ENCODE results near the gene PTPN22. TPM values are rescaled to one million over a fixed set of nuclear protein-coding genes. Genes with fewer than 3 reads are reported as not detected.

PTPN22 gene
- total RNA-seq, 1 donor from 2014 or later, result 3.2 TPM

GRCh38 chr1:113887402-113888175 lies 16.1 kb upstream of the PTPN22 start, which contains the start of gene BCL2L15:
BCL2L15 (minus strand) TSS chr1:113887581; CDS start chr1:113887375, 206 bp downstream.
- DNase-seq (ENCODE audit: low read depth, low spot score), result no peak

GRCh38 chr1:113886417-113887401 lies 15.2 kb upstream of the PTPN22 start:
- DNase-seq (ENCODE audit: low read depth, low spot score), result no peak

GRCh38 chr1:113881661-113882060 lies 10.1 kb upstream of the PTPN22 start:
- no peak for DNase-seq (ENCODE audit: low read depth, low spot score)

- DNase-seq (ENCODE audit: low read depth, low spot score), result no peak
Measured at GRCh38 chr1:113879739-113880038, 8.2 kb upstream of the PTPN22 start.

- no peak for DNase-seq (ENCODE audit: low read depth, low spot score)
Measured at GRCh38 chr1:113876176-113876575, 4.7 kb upstream of the PTPN22 start.

GRCh38 chr1:113875714-113876113 lies 4.2 kb upstream of the PTPN22 start:
- DNase-seq (ENCODE audit: low read depth, low spot score), result no peak

- DNase-seq (ENCODE audit: low read depth, low spot score), result no peak
Measured at GRCh38 chr1:113874012-113874879, 2.7 kb upstream of the PTPN22 start.

GRCh38 chr1:113872219-113872935 lies 865 bp upstream of the PTPN22 start:
- DNase-seq (ENCODE audit: low read depth, low spot score), result no peak

- no peak for DNase-seq (ENCODE audit: low read depth, low spot score)
Measured at GRCh38 chr1:113870778-113871177, 734 bp downstream of the PTPN22 start.

- DNase-seq (ENCODE audit: low read depth, low spot score), result no peak
Measured at GRCh38 chr1:113868387-113869083, 3.0 kb downstream of the PTPN22 start.

- no peak for DNase-seq (ENCODE audit: low read depth, low spot score)
Measured at GRCh38 chr1:113861641-113862040, 9.9 kb downstream of the PTPN22 start.

- DNase-seq (ENCODE audit: low read depth, low spot score), result peak; percentile 57
Measured at GRCh38 chr1:113860891-113861290, 10.6 kb downstream of the PTPN22 start.

GRCh38 chr1:113859478-113860175 lies 11.9 kb downstream of the PTPN22 start:
- no peak for DNase-seq (ENCODE audit: low read depth, low spot score)

GRCh38 chr1:113858982-113859381 lies 12.5 kb downstream of the PTPN22 start:
- DNase-seq (ENCODE audit: low read depth, low spot score), result no peak

- DNase-seq (ENCODE audit: low read depth, low spot score), result no peak
Measured at GRCh38 chr1:113858418-113858817, 13.1 kb downstream of the PTPN22 start.

GRCh38 chr1:113857776-113858175 lies 13.7 kb downstream of the PTPN22 start:
- no peak for DNase-seq (ENCODE audit: low read depth, low spot score)

GRCh38 chr1:113856401-113856790 lies 15.1 kb downstream of the PTPN22 start:
- DNase-seq (ENCODE audit: low read depth, low spot score), result no peak

GRCh38 chr1:113855630-113856400 lies 15.7 kb downstream of the PTPN22 start:
- no peak for DNase-seq (ENCODE audit: low read depth, low spot score)

- no peak for DNase-seq (ENCODE audit: low read depth, low spot score)
Measured at GRCh38 chr1:113854234-113854633, 17.3 kb downstream of the PTPN22 start.
